ENCODE results near the gene MACROD2.

MACROD2 gene

GRCh38 chr20:14386726-14387125 lies 391.4 kb downstream of the MACROD2 start:
- no peak for DNase-seq (ENCODE audit: extremely low read depth in 1 of 2, low read depth in 1 of 2)

GRCh38 chr20:14401479-14402138 lies 406.3 kb downstream of the MACROD2 start:
- no peak for DNase-seq (ENCODE audit: extremely low read depth in 1 of 2, low read depth in 1 of 2)

- no peak for DNase-seq (ENCODE audit: extremely low read depth in 1 of 2, low read depth in 1 of 2)
Measured at GRCh38 chr20:14404515-14404914, 409.2 kb downstream of the MACROD2 start.

GRCh38 chr20:14406495-14406894 lies 411.2 kb downstream of the MACROD2 start:
- DNase-seq (ENCODE audit: extremely low read depth in 1 of 2, low read depth in 1 of 2), result no peak

GRCh38 chr20:14407336-14407735 lies 412.0 kb downstream of the MACROD2 start:
- DNase-seq (ENCODE audit: extremely low read depth in 1 of 2, low read depth in 1 of 2), result no peak

GRCh38 chr20:14410869-14411555 lies 415.7 kb downstream of the MACROD2 start:
- DNase-seq (ENCODE audit: extremely low read depth in 1 of 2, low read depth in 1 of 2), result no peak

- no peak for DNase-seq (ENCODE audit: extremely low read depth in 1 of 2, low read depth in 1 of 2)
Measured at GRCh38 chr20:14412065-14412681, 416.9 kb downstream of the MACROD2 start.

- DNase-seq (ENCODE audit: extremely low read depth in 1 of 2, low read depth in 1 of 2), result no peak
Measured at GRCh38 chr20:14413835-14414234, 418.5 kb downstream of the MACROD2 start.

GRCh38 chr20:14414560-14414959 lies 419.2 kb downstream of the MACROD2 start:
- no peak for DNase-seq (ENCODE audit: extremely low read depth in 1 of 2, low read depth in 1 of 2)

GRCh38 chr20:14415467-14415866 lies 420.2 kb downstream of the MACROD2 start:
- no peak for DNase-seq (ENCODE audit: extremely low read depth in 1 of 2, low read depth in 1 of 2)

GRCh38 chr20:14418376-14418775 lies 423.1 kb downstream of the MACROD2 start:
- DNase-seq (ENCODE audit: extremely low read depth in 1 of 2, low read depth in 1 of 2), result no peak

- no peak for DNase-seq (ENCODE audit: extremely low read depth in 1 of 2, low read depth in 1 of 2)
Measured at GRCh38 chr20:14422892-14423291, 427.6 kb downstream of the MACROD2 start.

- DNase-seq (ENCODE audit: extremely low read depth in 1 of 2, low read depth in 1 of 2), result no peak
Measured at GRCh38 chr20:14431568-14431967, 436.3 kb downstream of the MACROD2 start.

GRCh38 chr20:14432085-14432484 lies 436.8 kb downstream of the MACROD2 start:
- no peak for DNase-seq (ENCODE audit: extremely low read depth in 1 of 2, low read depth in 1 of 2)

GRCh38 chr20:14432597-14432996 lies 437.3 kb downstream of the MACROD2 start:
- no peak for DNase-seq (ENCODE audit: extremely low read depth in 1 of 2, low read depth in 1 of 2)

GRCh38 chr20:14434384-14435136 lies 439.2 kb downstream of the MACROD2 start:
- DNase-seq (ENCODE audit: extremely low read depth in 1 of 2, low read depth in 1 of 2), result no peak

GRCh38 chr20:14441201-14441600 lies 445.9 kb downstream of the MACROD2 start:
- no peak for DNase-seq (ENCODE audit: extremely low read depth in 1 of 2, low read depth in 1 of 2)

GRCh38 chr20:14444106-14444505 lies 448.8 kb downstream of the MACROD2 start:
- no peak for DNase-seq (ENCODE audit: extremely low read depth in 1 of 2, low read depth in 1 of 2)

GRCh38 chr20:14445310-14445709 lies 450.0 kb downstream of the MACROD2 start:
- DNase-seq (ENCODE audit: extremely low read depth in 1 of 2, low read depth in 1 of 2), result no peak

GRCh38 chr20:14445902-14446301 lies 450.6 kb downstream of the MACROD2 start:
- DNase-seq (ENCODE audit: extremely low read depth in 1 of 2, low read depth in 1 of 2), result no peak

GRCh38 chr20:14446446-14446845 lies 451.1 kb downstream of the MACROD2 start:
- DNase-seq (ENCODE audit: extremely low read depth in 1 of 2, low read depth in 1 of 2), result no peak
